ENCODE results near the gene PPP4R2. TPM values are rescaled to one million over a fixed set of nuclear protein-coding genes. Genes with fewer than 3 reads are reported as not detected.

PPP4R2 gene
- total and polyA plus RNA-seq, 2 of the 4 experiments (the other 2 are of a cell fraction) = 13.5 to 31.4 TPM

DNA sequence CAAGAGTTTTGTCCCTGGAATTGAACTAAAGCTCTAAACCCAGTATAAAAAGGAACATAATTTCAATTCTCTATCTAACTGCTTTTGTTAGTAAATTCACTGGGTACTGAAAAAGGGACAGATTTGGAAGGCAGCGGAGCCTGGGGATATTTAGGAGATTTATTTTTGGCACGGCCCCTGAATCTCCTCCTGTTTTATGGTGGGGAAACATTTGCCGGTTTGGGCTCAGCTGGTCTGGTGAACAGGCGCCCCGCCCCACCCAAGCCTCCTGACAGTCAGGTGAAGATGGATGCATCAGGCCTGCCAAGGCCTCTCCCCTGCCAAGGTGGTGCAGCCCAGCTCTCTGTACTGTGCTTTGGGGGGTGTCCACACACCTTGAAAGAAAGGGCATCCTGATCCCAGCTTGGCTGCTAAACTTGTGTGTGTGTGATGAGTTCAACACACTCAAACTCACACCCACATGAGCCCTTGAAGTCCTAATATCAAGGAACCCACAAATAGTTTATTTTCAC, 111.1 kb downstream of the PPP4R2 start:
- Histone ChIP-seq H4K8ac (ENCODE audit: low read depth in 2 of 2, low read length in 2 of 2) (no peak overlapping the region), H3K27ac (ENCODE audit: insufficient read depth, low read length) (no peak overlapping the region), H4K91ac (ENCODE audit: insufficient read depth, low read depth, low read length) (no peak overlapping the region), H2AK9ac (replicated peaks; ENCODE audit: low read depth, low read length, poor library complexity) (no peak overlapping the region), H3K4me3 (ENCODE audit: insufficient read depth, low read depth, low read length) (no peak overlapping the region), H3K4ac (ENCODE audit: low read depth, low read length) (no peak overlapping the region), H3K9me3 (ENCODE audit: control insufficient read depth, insufficient read depth, low read length) (no peaks in the 10 kb centered on the region), H2BK15ac (ENCODE audit: low read depth, low read length) (no peak overlapping the region), H2AFZ (replicated peaks; ENCODE audit: low read length, poor library complexity) (peak overlapping the region; percentile 41), H3K4me2 (ENCODE audit: low read depth, low read length) (no peak overlapping the region), H4K5ac (ENCODE audit: low read depth, low read length) (no peak overlapping the region), H3K79me1 (ENCODE audit: low read depth in 1 of 2, low read length in 2 of 2) (no peaks in the 10 kb centered on the region), H2BK20ac (ENCODE audit: low read depth, low read length) (no peak overlapping the region), H3K9me1 (ENCODE audit: insufficient read depth, low read length) (no peaks in the 10 kb centered on the region), H2BK5ac (ENCODE audit: low read depth, low read length, poor library complexity, severe bottlenecking) (no peak overlapping the region), H3K23ac (ENCODE audit: low read depth, low read length) (no peak overlapping the region), H3K14ac (replicated peaks; ENCODE audit: low read depth, low read length) (no peak overlapping the region), H3K9ac (ENCODE audit: low read depth, low read length) (no peak overlapping the region), H3K4me1 (ENCODE audit: control insufficient read depth, insufficient read depth, low read length) (no peaks in the 10 kb centered on the region), H3K27me3 (ENCODE audit: control insufficient read depth, insufficient read depth, low read length) (peaks cover 9% of the 10 kb centered on the region), H3K36me3 (ENCODE audit: control insufficient read depth, insufficient read depth, low read length) (no peaks in the 10 kb centered on the region), H3K18ac (ENCODE audit: low read depth, low read length) (no peak overlapping the region), H2BK120ac (ENCODE audit: low read depth, low read length) (no peak overlapping the region), H4K20me1 (ENCODE audit: insufficient read depth, low read length) (no peaks in the 10 kb centered on the region), H3K56ac (ENCODE audit: extremely low read depth, insufficient read depth, low read length) (no peak overlapping the region), H2AK5ac (ENCODE audit: low read depth, low read length) (no peak overlapping the region)
- in situ Hi-C loops (cut with MboI; ENCODE audit: low sequenced_read_pairs) (loop anchor here (10.0 kb wide), 1 partner anchor 737 kb away; no protein-coding TSS in a partner anchor), dilution Hi-C loops (cut with HindIII; ENCODE audit: low sequenced_read_pairs, unreplicated experiment) (no loop called here), intact Hi-C loops (cut with micrococcal nuclease) (no loop called here)
- CTCF ChIA-PET = interaction anchor here (1.3 kb wide), 1 partner anchor 395 kb away, joined by 5 read pairs; no protein-coding TSS in a partner anchor
- POLR2A ChIA-PET (ENCODE audit: unreplicated experiment) = no interaction called here
- 80% methylated on average over 1 of the region's 5 CpGs; no CpG with 5 or more reads in 1 of the 2 experiments for WGBS, 2 experiments (ENCODE audit: extremely low coverage in 2 of 2, insufficient read length in 1 of 2)
- no peak for ATAC-seq (ENCODE audit: low read depth)
- DNase-seq = no peak
- no TSS peak for BruUV-seq (replicated peaks)
- TF ChIP-seq NFE2L2 (IDR thresholded peaks at IDR 0.05; ENCODE audit: low read depth, low read length) = no peak
- TF ChIP-seq, protein P1, sequence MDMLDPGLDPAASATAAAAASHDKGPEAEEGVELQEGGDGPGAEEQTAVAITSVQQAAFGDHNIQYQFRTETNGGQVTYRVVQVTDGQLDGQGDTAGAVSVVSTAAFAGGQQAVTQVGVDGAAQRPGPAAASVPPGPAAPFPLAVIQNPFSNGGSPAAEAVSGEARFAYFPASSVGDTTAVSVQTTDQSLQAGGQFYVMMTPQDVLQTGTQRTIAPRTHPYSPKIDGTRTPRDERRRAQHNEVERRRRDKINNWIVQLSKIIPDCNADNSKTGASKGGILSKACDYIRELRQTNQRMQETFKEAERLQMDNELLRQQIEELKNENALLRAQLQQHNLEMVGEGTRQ (IDR thresholded peaks at IDR 0.05; ENCODE audit: low read depth, low read length) = no peak
- no peak for TF ChIP-seq MXI1 (IDR thresholded peaks at IDR 0.05; ENCODE audit: borderline replicate concordance, low read depth, low read length)
